Cardiac muscle cell (in vitro differentiated cells and primary cell): Measurements from ENCODE around the gene ESAM. TPM values are rescaled to one million over a fixed set of nuclear protein-coding genes. Genes with fewer than 3 reads are reported as not detected.

Source experiments
- DNase-seq, 2 donors: peaks; one replicate each; pipeline versions ENCODE4 v3.0.0 to v3.0.0-alpha.2; 2010 to 2017; ENCODE audit warnings: low read depth in 1 of 2, low spot score in 1 of 2
- H3K27ac ChIP-seq: fragments of 200-600 bp; sonication (generic); 2 replicates; pipeline ENCODE4 v1.5.1; 2016
- H3K27me3 ChIP-seq: fragments of 200-600 bp; sonication (generic); 2 replicates; pipeline ENCODE4 v1.6.0; 2016; ENCODE audit warnings: control low read depth
- H3K36me3 ChIP-seq: fragments of 200-600 bp; sonication (generic); 2 replicates; pipeline ENCODE4 v1.5.1; 2016; ENCODE audit warnings: control low read depth
- H3K4me1 ChIP-seq: fragments of 200-600 bp; sonication (generic); 2 replicates; pipeline ENCODE4 v1.8.1; 2017; ENCODE audit warnings: low read depth, mild to moderate bottlenecking, mixed run types
- H3K4me3 ChIP-seq: fragments of 200-600 bp; sonication (generic); 2 replicates; pipeline ENCODE4 v1.5.1; 2016; ENCODE audit warnings: mild to moderate bottlenecking
- H3K9me3 ChIP-seq: fragments of 200-600 bp; sonication (generic); 2 replicates; pipeline ENCODE4 v1.5.1; 2017; ENCODE audit warnings: low read depth, mild to moderate bottlenecking, control low read depth
- CTCF ChIP-seq: IDR thresholded peaks from 2 replicates; pipeline ENCODE4 v1.5.1; 2012; ENCODE audit warnings: low read depth, mild to moderate bottlenecking, low read length
- polyA plus RNA-seq: library from polyadenylated mRNA; unstranded; fragments of >200 nt; fragmentation: Nextera tagmentation; extraction: Ambion mirVana; gene quantifications from 2 replicates; pipeline ENCODE4 v1.2.1, GENCODE V29; 2016
- total RNA-seq: library from RNA; depleted of rRNA; stranded (reverse); fragments of >200 nt; gene quantifications from 2 replicates; pipeline ENCODE4 v1.2.3, GENCODE V29; 2016

Gene ESAM
- total and polyA plus RNA-seq, 2 experiments from 2014 or later: 1.8 to 3.3 TPM

GRCh38 chr11:124769806-124770774 is 8.0 kb upstream of the ESAM start:
- TF ChIP-seq CTCF: no peak
- DNase-seq: peak in 1 of 2 donors; percentile 60
- H3K36me3 ChIP-seq: peaks cover 33% of the 10 kb centered on the region
- H3K9me3 ChIP-seq: no peaks in the 10 kb centered on the region
- H3K27ac ChIP-seq: no peak overlapping the region
- no peaks in the 10 kb centered on the region for H3K27me3 ChIP-seq
- no peak overlapping the region for H3K4me3 ChIP-seq
- no peaks in the 10 kb centered on the region for H3K4me1 ChIP-seq

- no peaks in the 10 kb centered on the region for H3K4me1 ChIP-seq
- peaks cover 26% of the 10 kb centered on the region for H3K36me3 ChIP-seq
- H3K27me3 ChIP-seq: no peaks in the 10 kb centered on the region
- no peak for TF ChIP-seq CTCF
- H3K27ac ChIP-seq: no peak overlapping the region
- no peak for DNase-seq
- no peaks in the 10 kb centered on the region for H3K9me3 ChIP-seq
- no peak overlapping the region for H3K4me3 ChIP-seq
These were observed 6.8 kb upstream of the ESAM start for GRCh38 chr11:124768914-124769313.

- Histone ChIP-seq H3K27me3 (peaks cover 19% of the 10 kb centered on the region), H3K36me3 (peaks cover 16% of the 10 kb centered on the region), H3K4me1 (peaks cover 6% of the 10 kb centered on the region), H3K9me3 (no peaks in the 10 kb centered on the region), H3K27ac (no peak overlapping the region), H3K4me3 (no peak overlapping the region)
- no peak for TF ChIP-seq CTCF
- no peak for DNase-seq
These were observed 4.1 kb upstream of the ESAM start for GRCh38 chr11:124766156-124766555.

- Histone ChIP-seq H3K27me3 (peaks cover 47% of the 10 kb centered on the region), H3K27ac (no peak overlapping the region), H3K36me3 (peaks cover 8% of the 10 kb centered on the region), H3K4me3 (peak overlapping the region; percentile 12), H3K9me3 (no peaks in the 10 kb centered on the region), H3K4me1 (peaks cover 19% of the 10 kb centered on the region)
- peak; percentile 77 to 88 for DNase-seq
- peak; percentile 82 for TF ChIP-seq CTCF
These were observed 1.3 kb upstream of the ESAM start for GRCh38 chr11:124763156-124763947.

- peaks cover 54% of the 10 kb centered on the region for H3K27me3 ChIP-seq
- peak in 1 of 2 donors; percentile 44 for DNase-seq
These were observed 600 bp upstream of the ESAM start for GRCh38 chr11:124762624-124763155.

More at GRCh38 chr11:124762624-124763155, 600 bp upstream of the ESAM start:
- no peak overlapping the region for H3K27ac ChIP-seq
- TF ChIP-seq CTCF: no peak
- H3K9me3 ChIP-seq: no peaks in the 10 kb centered on the region
- peak overlapping the region; percentile 12 for H3K4me3 ChIP-seq
- H3K4me1 ChIP-seq: peaks cover 19% of the 10 kb centered on the region
- peaks cover 8% of the 10 kb centered on the region for H3K36me3 ChIP-seq
